GM18508 (cell line): ENCODE measurements around the gene NTM.

Source experiments
- ATAC-seq: cut with Tn5 transposase; IDR thresholded peaks from one replicate; pipeline ENCODE4 v1.9.1; 2021; ENCODE audit warnings: moderate number of reproducible peaks; ENCODE audit not compliant: insufficient read depth, unreplicated experiment

The NTM gene

GRCh38 chr11:132006884-132007580, 636.6 kb downstream of the NTM start:
- no peak for ATAC-seq

- no peak for ATAC-seq
Observed at GRCh38 chr11:132008226-132008625, 637.8 kb downstream of the NTM start.

DNA sequence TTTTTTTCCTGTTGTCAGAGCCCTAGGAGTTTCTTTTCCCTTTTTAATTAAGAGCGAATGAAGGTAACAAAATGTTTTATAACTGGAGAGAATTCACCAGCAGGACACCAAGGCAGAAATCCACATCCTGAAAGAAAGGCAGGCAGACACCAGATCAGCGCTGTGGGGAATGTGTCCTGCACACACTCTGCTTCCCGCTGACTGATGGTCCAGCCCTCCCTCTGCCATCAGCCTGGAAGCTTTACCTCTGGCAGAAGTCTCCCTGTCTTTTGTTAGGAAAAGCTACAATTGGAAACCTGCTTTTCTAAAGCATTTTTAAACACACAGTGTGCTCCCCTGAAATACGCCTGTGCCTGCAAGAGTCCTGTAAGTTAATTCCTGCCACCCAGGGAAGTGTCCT, 638.5 kb downstream of the NTM start:
- no peak for ATAC-seq

DNA sequence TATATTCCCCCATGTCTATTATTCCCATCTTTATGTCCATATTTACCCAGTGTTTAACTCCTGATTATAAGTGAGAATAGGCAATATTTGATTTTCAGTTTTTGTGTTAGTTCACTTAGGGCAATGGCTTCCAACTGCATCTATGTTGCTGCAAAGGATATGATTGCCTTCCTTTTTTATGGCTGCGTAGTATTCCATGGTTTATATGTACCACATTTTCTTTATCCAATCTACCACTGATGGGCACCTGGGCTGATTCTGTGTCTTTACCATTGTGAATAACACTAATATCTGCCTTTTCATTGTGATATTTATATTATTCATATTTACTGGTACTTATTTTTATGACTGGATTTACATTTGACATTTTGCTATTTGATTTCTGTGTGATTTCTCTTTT, 649.6 kb downstream of the NTM start:
- no peak for ATAC-seq

GRCh38 chr11:132022285-132022684, 651.9 kb downstream of the NTM start:
- ATAC-seq: no peak

DNA sequence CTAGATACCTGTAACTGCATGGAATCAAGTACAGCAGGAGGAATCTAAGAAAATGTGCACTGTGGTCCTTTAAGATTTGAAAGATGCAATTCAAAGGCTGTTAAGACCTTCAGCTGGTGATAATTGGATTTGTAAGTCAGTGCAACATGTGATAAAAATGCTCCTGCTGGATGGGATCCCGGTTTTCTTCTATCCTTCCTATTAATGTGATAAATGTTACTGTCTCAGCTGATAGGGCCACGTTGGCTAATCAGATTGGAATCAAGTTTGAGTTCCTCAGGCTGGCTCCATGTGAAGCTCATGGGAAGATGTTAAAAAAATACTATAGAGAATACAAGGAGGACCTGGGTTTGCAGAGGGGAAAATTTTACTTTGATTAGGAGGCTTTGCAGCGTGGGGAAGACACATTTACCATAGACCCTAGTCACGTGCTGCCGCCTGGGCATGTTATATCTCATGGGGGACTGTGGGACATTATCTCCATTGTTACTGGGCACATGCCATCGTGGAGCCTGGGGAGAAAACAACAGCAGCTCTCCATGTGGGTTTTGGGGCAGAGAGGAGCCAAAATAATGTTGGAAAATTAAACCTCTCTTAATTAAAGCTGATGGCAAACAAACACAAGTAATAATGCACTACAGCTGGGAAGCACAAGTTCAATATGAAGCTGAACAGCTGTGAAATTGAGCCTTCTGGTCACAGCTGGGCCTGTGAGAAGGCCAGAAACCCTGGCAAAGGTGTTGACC, 652.5 kb downstream of the NTM start:
- ATAC-seq: no peak

- ATAC-seq: no peak
Observed at GRCh38 chr11:132024587-132025295, 654.3 kb downstream of the NTM start.

GRCh38 chr11:132026746-132027145, 656.3 kb downstream of the NTM start:
- no peak for ATAC-seq

- no peak for ATAC-seq
Observed at GRCh38 chr11:132028380-132029240, 658.2 kb downstream of the NTM start.

DNA sequence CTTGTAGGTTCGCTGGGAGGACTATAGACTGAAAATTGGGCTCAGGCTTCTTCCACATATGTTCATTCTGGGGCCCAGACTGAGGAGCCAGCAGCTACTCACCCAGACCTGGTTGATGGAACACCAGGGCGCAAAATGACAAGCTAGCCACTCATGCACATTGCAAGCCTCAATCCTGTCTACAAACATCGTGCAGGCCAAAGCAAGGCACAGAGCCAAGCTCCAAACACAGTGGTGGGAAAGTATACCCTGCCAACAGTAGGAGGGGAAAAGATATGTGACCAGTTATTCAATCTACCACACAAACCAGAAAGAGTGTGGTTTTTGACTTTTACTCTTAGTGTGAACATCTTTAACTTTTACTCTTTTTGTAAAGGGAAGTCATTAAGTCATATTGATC, 660.5 kb downstream of the NTM start:
- no peak for ATAC-seq

DNA sequence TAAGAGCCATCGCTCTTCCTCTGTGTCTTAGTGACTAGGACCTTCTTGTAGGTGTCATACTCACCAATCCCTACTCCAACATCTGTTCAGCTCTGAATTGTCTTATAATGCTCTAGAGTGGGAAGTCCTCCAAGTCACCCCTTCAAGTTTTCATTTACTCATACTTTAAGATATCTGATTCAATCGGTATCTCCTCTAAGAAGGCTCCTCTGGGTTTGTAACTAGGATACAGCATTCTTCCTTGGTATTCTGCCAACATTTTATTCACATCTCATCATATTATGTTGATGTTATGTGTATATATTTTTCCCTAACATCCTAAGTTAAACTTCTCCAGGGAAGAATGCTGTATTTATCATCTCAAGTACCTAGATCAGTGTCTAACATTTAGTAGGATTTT, 662.1 kb downstream of the NTM start:
- ATAC-seq: no peak

GRCh38 chr11:132033051-132033450, 662.6 kb downstream of the NTM start:
- no peak for ATAC-seq

GRCh38 chr11:132035228-132035627, 664.8 kb downstream of the NTM start:
- no peak for ATAC-seq

- no peak for ATAC-seq
Observed at GRCh38 chr11:132035766-132036165, 665.4 kb downstream of the NTM start.

DNA sequence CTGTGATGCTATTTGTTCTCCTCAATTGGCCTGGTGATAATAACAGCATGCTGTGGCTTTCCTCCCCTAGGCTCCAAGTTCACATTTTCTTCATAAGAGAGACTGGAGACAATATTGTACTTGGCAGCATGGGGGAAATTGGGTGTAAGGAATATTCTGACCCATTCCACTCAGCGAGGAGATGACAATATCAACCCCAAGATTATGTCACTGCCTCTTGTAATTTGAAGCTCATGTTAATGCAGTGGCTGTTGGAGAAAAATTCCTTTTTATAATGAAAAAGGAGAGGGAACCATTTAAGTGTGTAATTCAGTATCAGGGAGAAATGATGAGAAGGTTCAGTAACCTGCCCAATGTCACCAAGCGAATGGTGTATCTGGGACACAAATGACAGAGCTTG, 665.8 kb downstream of the NTM start:
- ATAC-seq: no peak

GRCh38 chr11:132036746-132037466, 666.5 kb downstream of the NTM start:
- no peak for ATAC-seq

GRCh38 chr11:132037467-132037862, 667.0 kb downstream of the NTM start:
- ATAC-seq: no peak

- ATAC-seq: no peak
Observed at GRCh38 chr11:132037956-132038355, 667.5 kb downstream of the NTM start.

DNA sequence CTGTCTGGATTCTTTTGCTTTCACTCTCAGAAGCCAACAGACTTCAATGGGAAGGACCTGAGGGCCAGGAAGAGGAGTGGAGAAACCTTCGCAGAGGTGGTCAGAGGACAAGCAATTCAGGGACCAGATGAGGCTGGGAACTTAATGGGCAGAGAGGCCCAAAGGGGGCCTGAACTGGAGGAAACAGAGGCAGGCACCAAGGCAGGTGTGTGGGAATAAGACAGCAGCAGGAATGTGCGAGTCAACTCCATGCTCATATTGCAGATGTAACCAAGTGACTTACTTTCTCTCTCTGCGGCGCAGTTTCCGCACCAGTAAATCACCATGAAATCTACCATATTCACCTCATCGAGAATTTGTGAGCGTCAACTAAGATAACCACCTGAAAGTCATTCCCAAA, 669.1 kb downstream of the NTM start:
- no peak for ATAC-seq

DNA sequence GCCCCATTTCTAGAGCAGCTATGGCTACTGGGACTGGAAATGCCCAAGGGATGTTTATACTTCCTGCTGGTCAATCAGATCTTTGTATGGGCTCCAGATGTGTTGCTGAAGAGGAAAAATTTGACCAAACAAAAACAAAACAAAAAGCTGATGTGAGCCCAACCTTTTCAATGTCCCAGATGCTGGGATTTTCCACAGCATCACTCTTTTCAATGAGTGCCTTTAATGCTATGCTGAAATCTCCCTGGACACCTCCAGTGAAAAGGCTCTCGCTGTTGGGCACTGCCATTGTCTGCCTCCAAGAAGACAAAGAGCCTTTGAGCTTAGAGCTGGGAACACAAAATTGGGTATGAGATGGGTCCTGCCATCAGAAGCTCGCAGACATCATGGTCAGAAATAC, 671.9 kb downstream of the NTM start:
- no peak for ATAC-seq
